Measurements from ENCODE around the gene IMMP2L. TPM values are rescaled to one million over a fixed set of nuclear protein-coding genes. Genes with fewer than 3 reads are reported as not detected.

The IMMP2L gene
- total and polyA plus RNA-seq, 2 of the 13 experiments (the other 11 are each of a cell fraction or from before 2014, with no cell fraction given): 7.8 to 16.9 TPM

- TF ChIP-seq ZNF431 (CRISPR knock-in tag; IDR thresholded peaks at IDR 0.05; ENCODE audit: borderline replicate concordance, low read depth) (no peak), ATF7 (IDR thresholded peaks at IDR 0.05) (peak; percentile 45), ATF7 (CRISPR knock-in tag; IDR thresholded peaks at IDR 0.05) (no peak)
Observed at GRCh38 chr7:110676785-110677184, 885.5 kb downstream of the IMMP2L start (continued).

- peaks cover 26% of the 10 kb centered on the region for H3K9me3 ChIP-seq (ENCODE audit: low read length)
- no peaks in the 10 kb centered on the region for H4K20me1 ChIP-seq (ENCODE audit: insufficient read depth, low read length)
- H3K27ac ChIP-seq (ENCODE audit: extremely low read length, insufficient read depth, low read length): no peak overlapping the region
- no peak overlapping the region for H2AFZ ChIP-seq (ENCODE audit: low read length)
- 55% methylated on average over 4 of the region's 4 CpGs for WGBS (ENCODE audit: low lambda C conversion rate)
- no peak overlapping the region for H3K4me3 ChIP-seq (replicated peaks in 1 of 3; ENCODE audit: insufficient read depth in 1 of 3, low read depth in 2 of 3, low read length in 3 of 3)
- ChIA-PET POLR2A (no interaction called here), CTCF (ENCODE audit: low intra/inter-chr PET ratio, low total read pairs) (no interaction called here)
- in situ Hi-C loops (cut with HindIII; ENCODE audit: extremely low pct_ligation_motif_present, low pct_unique_long_range_greater_than_20kb) (no loop called here), intact Hi-C loops (cut with micrococcal nuclease; ENCODE audit: unreplicated experiment) (no loop called here)
- H3K4me2 ChIP-seq (ENCODE audit: low read depth, low read length): no peak overlapping the region
- H3K27me3 ChIP-seq (ENCODE audit: control insufficient read depth in 1 of 2, insufficient read depth in 2 of 2, low read length in 2 of 2): no peaks in the 10 kb centered on the region
- no peak for TF ChIP-seq HNF1A (IDR thresholded peaks at IDR 0.05; ENCODE audit: low read depth)
- no peak for TF ChIP-seq HNF1A (CRISPR knock-in tag; IDR thresholded peaks at IDR 0.05; ENCODE audit: borderline replicate concordance)
- TF ChIP-seq ZBTB42 (CRISPR knock-in tag; IDR thresholded peaks at IDR 0.05): no peak
- no peak for TF ChIP-seq ZNF205 (CRISPR knock-in tag; IDR thresholded peaks at IDR 0.05)
- TF ChIP-seq MBNL3 (CRISPR knock-in tag; conservative IDR thresholded peaks at IDR 0.05): no peak
- TF ChIP-seq CHCHD3 (CRISPR knock-in tag; IDR thresholded peaks at IDR 0.05): no peak
- TF ChIP-seq ZFY (CRISPR knock-in tag; IDR thresholded peaks at IDR 0.05): no peak
- BruUV-seq (replicated peaks): no TSS peak
- H3K4me1 ChIP-seq (ENCODE audit: insufficient read depth, low read length): peaks cover 28% of the 10 kb centered on the region
- H3K36me3 ChIP-seq (replicated peaks in 1 of 2; ENCODE audit: control insufficient read depth in 1 of 2, insufficient read depth in 2 of 2, low read length in 2 of 2): no peaks in the 10 kb centered on the region
- DNase-seq (ENCODE audit: low spot score) (no peak), ATAC-seq (no peak), FAIRE-seq (no peak)
- H3K79me2 ChIP-seq (ENCODE audit: insufficient read depth, low read length): no peaks in the 10 kb centered on the region
- H3K9ac ChIP-seq (ENCODE audit: insufficient read depth, low read depth, low read length): no peak overlapping the region
Observed at GRCh38 chr7:110675383-110676103, 886.7 kb downstream of the IMMP2L start.

Measured in HepG2 (cell line).